Daoy (cell line): ENCODE data around the gene MYO18A. TPM values are rescaled to one million over a fixed set of nuclear protein-coding genes. Genes with fewer than 3 reads are reported as not detected.
"Not testable (repeated sequence)": the region's sequence is repeated elsewhere in the genome, so short reads cannot be mapped to it uniquely, and the experiment has no call there.

Source experiments
- DNase-seq: peaks from one replicate; pipeline ENCODE4 v3.0.0-alpha.2; 2015; ENCODE audit warnings: low read depth
- total RNA-seq: library from RNA; depleted of rRNA; stranded (reverse); fragments of >200 nt; shearing (Covaris generic); gene quantifications from 2 replicates; pipeline ENCODE4 v1.2.3, GENCODE V29; 2014

The MYO18A gene
- total RNA-seq, 1 experiment from 2014 or later = 11.9 TPM

- no peak for DNase-seq
These were observed 16.7 kb upstream of the MYO18A start for GRCh38 chr17:29196769-29197515.

GRCh38 chr17:29195465-29196081 is 15.4 kb upstream of the MYO18A start:
- DNase-seq = no peak

GRCh38 chr17:29194669-29195068 is 14.5 kb upstream of the MYO18A start:
- no peak for DNase-seq

GRCh38 chr17:29193146-29193545 is 12.9 kb upstream of the MYO18A start:
- no peak for DNase-seq

GRCh38 chr17:29190592-29191207 is 10.5 kb upstream of the MYO18A start:
- DNase-seq = no peak

GRCh38 chr17:29190039-29190438 is 9.8 kb upstream of the MYO18A start:
- no peak for DNase-seq

- DNase-seq = no peak
These were observed 9.2 kb upstream of the MYO18A start for GRCh38 chr17:29189355-29189754.

- no peak for DNase-seq
These were observed 1.0 kb upstream of the MYO18A start for GRCh38 chr17:29181226-29181625.

- DNase-seq = no peak
These were observed 576 bp upstream of the MYO18A start for GRCh38 chr17:29180788-29181160.

GRCh38 chr17:29179232-29180033 is 765 bp downstream of the MYO18A start:
- DNase-seq = peak; percentile 59

- no peak for DNase-seq
These were observed 1.4 kb downstream of the MYO18A start for GRCh38 chr17:29178750-29179231.

- DNase-seq = no peak
These were observed 2.1 kb downstream of the MYO18A start for GRCh38 chr17:29177871-29178749.

GRCh38 chr17:29177541-29177870 is 2.7 kb downstream of the MYO18A start:
- DNase-seq = no peak

- peak; percentile 58 for DNase-seq
These were observed 3.4 kb downstream of the MYO18A start for GRCh38 chr17:29176558-29177351.

- DNase-seq = no peak
These were observed 4.8 kb downstream of the MYO18A start for GRCh38 chr17:29175349-29175748.

- DNase-seq = no peak
These were observed 7.6 kb downstream of the MYO18A start for GRCh38 chr17:29172589-29172988.

- no peak for DNase-seq
These were observed 9.5 kb downstream of the MYO18A start for GRCh38 chr17:29170682-29171081.

- DNase-seq = no peak
These were observed 10.2 kb downstream of the MYO18A start for GRCh38 chr17:29169806-29170591.

GRCh38 chr17:29168759-29169126 is 11.5 kb downstream of the MYO18A start:
- not testable (repeated sequence) for DNase-seq
